ENCODE results near the gene HS2ST1. TPM values are rescaled to one million over a fixed set of nuclear protein-coding genes. Genes with fewer than 3 reads are reported as not detected.

The HS2ST1 gene
- total RNA-seq, 1 experiment from 2014 or later, result 54.0 TPM

DNA sequence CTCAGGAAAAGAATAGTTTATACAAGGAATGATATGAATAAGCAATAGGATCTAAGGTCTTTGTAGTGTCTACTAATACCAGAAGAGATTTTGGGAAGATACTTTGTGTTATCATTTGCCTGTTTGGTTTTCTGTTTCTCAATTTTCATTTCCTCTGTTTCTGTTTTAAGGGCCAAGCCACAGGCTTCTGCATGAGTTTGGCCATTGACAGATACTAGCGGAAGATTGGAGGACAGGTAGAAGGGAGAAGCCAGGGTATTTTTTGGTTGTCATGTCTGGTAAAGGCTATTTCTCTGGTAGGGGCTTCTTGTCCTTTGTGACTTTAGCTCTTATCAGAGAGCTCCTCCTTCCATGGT lies 51.4 kb downstream of the HS2ST1 start:
- TF ChIP-seq, protein P1, sequence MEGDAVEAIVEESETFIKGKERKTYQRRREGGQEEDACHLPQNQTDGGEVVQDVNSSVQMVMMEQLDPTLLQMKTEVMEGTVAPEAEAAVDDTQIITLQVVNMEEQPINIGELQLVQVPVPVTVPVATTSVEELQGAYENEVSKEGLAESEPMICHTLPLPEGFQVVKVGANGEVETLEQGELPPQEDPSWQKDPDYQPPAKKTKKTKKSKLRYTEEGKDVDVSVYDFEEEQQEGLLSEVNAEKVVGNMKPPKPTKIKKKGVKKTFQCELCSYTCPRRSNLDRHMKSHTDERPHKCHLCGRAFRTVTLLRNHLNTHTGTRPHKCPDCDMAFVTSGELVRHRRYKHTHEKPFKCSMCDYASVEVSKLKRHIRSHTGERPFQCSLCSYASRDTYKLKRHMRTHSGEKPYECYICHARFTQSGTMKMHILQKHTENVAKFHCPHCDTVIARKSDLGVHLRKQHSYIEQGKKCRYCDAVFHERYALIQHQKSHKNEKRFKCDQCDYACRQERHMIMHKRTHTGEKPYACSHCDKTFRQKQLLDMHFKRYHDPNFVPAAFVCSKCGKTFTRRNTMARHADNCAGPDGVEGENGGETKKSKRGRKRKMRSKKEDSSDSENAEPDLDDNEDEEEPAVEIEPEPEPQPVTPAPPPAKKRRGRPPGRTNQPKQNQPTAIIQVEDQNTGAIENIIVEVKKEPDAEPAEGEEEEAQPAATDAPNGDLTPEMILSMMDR (IDR thresholded peaks at IDR 0.05; ENCODE audit: unreplicated experiment), result no peak
- intact Hi-C loops (cut with micrococcal nuclease; ENCODE audit: unreplicated experiment), result loop anchor here (1.0 kb wide), 2 partner anchors 133 to 185 kb away; no protein-coding TSS in a partner anchor

DNA sequence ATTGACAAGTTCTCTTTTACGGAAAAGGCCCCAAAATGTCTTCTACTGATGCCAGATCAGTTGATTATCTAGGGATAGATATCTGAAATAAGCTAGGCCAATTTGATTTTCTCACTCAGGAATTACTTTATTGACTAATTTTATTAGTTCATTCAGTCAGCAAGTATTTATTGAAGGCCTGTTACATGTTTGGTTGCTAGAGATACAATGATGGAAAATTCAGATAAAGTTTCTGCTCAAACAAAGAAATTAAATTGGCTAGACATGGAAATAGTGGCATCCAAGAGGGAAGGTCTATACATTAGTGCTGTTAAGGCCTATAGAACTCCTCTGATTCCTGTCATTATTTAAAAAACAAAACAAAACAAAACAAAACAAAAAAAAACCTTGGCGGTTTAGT lies 56.5 kb downstream of the HS2ST1 start:
- Mint-ChIP-seq H3K4me1 (ENCODE audit: low read depth, unreplicated experiment) (peaks cover 6% of the 10 kb centered on the region), H3K27me3 (ENCODE audit: unreplicated experiment) (no peaks in the 10 kb centered on the region), H3K4me3 (ENCODE audit: low read depth, unreplicated experiment) (no peak overlapping the region), H3K9me3 (ENCODE audit: low read depth, unreplicated experiment) (no peaks in the 10 kb centered on the region), H3K27ac (ENCODE audit: unreplicated experiment) (no peak overlapping the region), H3K36me3 (ENCODE audit: insufficient read depth, unreplicated experiment) (no peaks in the 10 kb centered on the region)
- intact Hi-C loops (cut with micrococcal nuclease; ENCODE audit: unreplicated experiment), result no loop called here
- TF ChIP-seq, protein P1 (IDR thresholded peaks at IDR 0.05; ENCODE audit: unreplicated experiment), result no peak
- CTCF ChIA-PET, result interaction anchor here (0.6 to 1.3 kb wide), 2 partner anchors 32 to 57 kb away, joined by 3 to 5 read pairs; partner anchors contain the start of genes HS2ST1 and SELENOF
- no TSS peak for BruUV-seq (replicated peaks)
- DNase-seq, result no peak

More for the DNA sequence above, 51.4 kb downstream of the HS2ST1 start:
- H3K4me3 Mint-ChIP-seq (ENCODE audit: low read depth, unreplicated experiment), result no peak overlapping the region
- CTCF ChIA-PET, result interaction anchor here (2.1 kb wide), 1 partner anchor 132 kb away, joined by 8 read pairs; no protein-coding TSS in a partner anchor
- H3K9me3 Mint-ChIP-seq (ENCODE audit: low read depth, unreplicated experiment), result no peaks in the 10 kb centered on the region
- DNase-seq, result no peak
- no peaks in the 10 kb centered on the region for H3K4me1 Mint-ChIP-seq (ENCODE audit: low read depth, unreplicated experiment)
- no TSS peak for BruUV-seq (replicated peaks)
- H3K27ac Mint-ChIP-seq (ENCODE audit: unreplicated experiment), result no peak overlapping the region
- peaks cover 4% of the 10 kb centered on the region for H3K36me3 Mint-ChIP-seq (ENCODE audit: insufficient read depth, unreplicated experiment)
- no peaks in the 10 kb centered on the region for H3K27me3 Mint-ChIP-seq (ENCODE audit: unreplicated experiment)

DNA sequence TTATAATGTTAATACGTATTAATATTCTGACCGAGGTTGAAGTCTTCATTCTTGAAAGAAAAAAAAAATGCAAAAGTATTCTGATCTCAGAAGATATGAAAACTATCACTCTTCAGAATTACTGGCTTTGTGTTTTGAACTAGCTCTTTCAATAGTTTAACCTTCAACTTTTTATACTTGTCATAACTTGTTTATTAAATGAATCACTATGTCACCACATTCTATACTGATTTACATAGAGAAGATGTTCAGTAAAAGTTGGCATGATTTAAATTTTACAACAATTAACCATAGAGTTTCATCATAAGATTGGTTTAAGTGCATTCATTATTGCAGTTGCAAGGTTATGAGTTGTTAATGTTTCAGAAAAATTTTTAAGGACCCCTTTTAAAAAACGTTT lies 57.3 kb downstream of the HS2ST1 start:
- no peak for DNase-seq
- no peaks in the 10 kb centered on the region for H3K36me3 Mint-ChIP-seq (ENCODE audit: insufficient read depth, unreplicated experiment)
- CTCF ChIA-PET, result interaction anchor here (1.3 kb wide), 1 partner anchor 57 kb away, joined by 5 read pairs; the partner anchor contains the start of genes HS2ST1 and SELENOF
- no TSS peak for BruUV-seq (replicated peaks)
- no peak overlapping the region for H3K27ac Mint-ChIP-seq (ENCODE audit: unreplicated experiment)
- H3K4me3 Mint-ChIP-seq (ENCODE audit: low read depth, unreplicated experiment), result no peak overlapping the region
- intact Hi-C loops (cut with micrococcal nuclease; ENCODE audit: unreplicated experiment), result no loop called here
- no peaks in the 10 kb centered on the region for H3K27me3 Mint-ChIP-seq (ENCODE audit: unreplicated experiment)
- TF ChIP-seq, protein P1 (IDR thresholded peaks at IDR 0.05; ENCODE audit: unreplicated experiment), result no peak
- H3K9me3 Mint-ChIP-seq (ENCODE audit: low read depth, unreplicated experiment), result no peaks in the 10 kb centered on the region
- peaks cover 6% of the 10 kb centered on the region for H3K4me1 Mint-ChIP-seq (ENCODE audit: low read depth, unreplicated experiment)

DNA sequence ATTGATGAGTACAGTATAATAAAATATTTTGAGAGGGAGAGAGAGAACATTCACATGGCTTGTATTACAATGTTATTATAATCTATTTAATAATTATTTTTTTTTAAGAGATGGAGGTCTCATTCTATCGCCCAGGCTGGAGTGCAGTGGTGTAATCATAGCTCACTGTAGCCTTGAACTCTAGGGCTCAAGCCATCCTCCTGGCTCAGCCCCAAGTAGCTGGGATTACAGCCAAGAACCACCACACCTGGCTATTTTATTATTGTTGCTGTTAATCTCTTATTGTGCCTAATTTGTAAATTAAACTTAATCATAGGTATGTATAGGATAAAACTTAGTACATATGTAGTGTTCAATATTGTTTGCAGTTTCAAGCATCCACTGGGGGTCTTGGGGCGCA lies 57.8 kb downstream of the HS2ST1 start:
- Mint-ChIP-seq H3K4me1 (ENCODE audit: low read depth, unreplicated experiment) (peaks cover 6% of the 10 kb centered on the region), H3K4me3 (ENCODE audit: low read depth, unreplicated experiment) (no peak overlapping the region), H3K27ac (ENCODE audit: unreplicated experiment) (no peak overlapping the region), H3K36me3 (ENCODE audit: insufficient read depth, unreplicated experiment) (no peaks in the 10 kb centered on the region), H3K27me3 (ENCODE audit: unreplicated experiment) (no peaks in the 10 kb centered on the region), H3K9me3 (ENCODE audit: low read depth, unreplicated experiment) (no peaks in the 10 kb centered on the region)
- CTCF ChIA-PET, result no interaction called here
- TF ChIP-seq, protein P1 (IDR thresholded peaks at IDR 0.05; ENCODE audit: unreplicated experiment), result no peak
- DNase-seq, result peak; percentile 13
- BruUV-seq (replicated peaks), result no TSS peak
- intact Hi-C loops (cut with micrococcal nuclease; ENCODE audit: unreplicated experiment), result no loop called here

Measured in Calu3 (cell line).